ENCODE results near the gene GPC3.
"Not testable (repeated sequence)": the region's sequence is repeated elsewhere in the genome, so short reads cannot be mapped to it uniquely, and the experiment has no call there.

Gene GPC3

DNA sequence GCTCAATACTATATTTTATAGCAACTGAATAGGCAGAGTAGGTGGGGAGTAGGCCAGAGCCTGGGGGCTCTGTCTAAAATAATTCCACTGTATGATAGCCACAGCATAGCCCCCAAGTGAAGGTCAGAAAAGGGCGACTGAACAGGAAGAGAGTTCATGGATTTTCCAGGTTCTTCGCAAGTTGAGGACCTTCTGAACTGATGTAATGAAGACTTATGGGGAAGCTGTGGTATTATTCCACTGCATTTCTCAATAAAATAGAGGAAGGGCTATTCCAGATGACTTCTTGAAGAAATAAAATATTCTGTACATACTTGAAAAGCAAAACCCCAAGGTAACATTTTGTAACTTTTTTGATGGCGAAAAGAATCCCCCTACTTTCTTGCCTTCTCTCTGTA is 338.7 kb downstream of the GPC3 start:
- no peak for DNase-seq (ENCODE audit: low read depth)

DNA sequence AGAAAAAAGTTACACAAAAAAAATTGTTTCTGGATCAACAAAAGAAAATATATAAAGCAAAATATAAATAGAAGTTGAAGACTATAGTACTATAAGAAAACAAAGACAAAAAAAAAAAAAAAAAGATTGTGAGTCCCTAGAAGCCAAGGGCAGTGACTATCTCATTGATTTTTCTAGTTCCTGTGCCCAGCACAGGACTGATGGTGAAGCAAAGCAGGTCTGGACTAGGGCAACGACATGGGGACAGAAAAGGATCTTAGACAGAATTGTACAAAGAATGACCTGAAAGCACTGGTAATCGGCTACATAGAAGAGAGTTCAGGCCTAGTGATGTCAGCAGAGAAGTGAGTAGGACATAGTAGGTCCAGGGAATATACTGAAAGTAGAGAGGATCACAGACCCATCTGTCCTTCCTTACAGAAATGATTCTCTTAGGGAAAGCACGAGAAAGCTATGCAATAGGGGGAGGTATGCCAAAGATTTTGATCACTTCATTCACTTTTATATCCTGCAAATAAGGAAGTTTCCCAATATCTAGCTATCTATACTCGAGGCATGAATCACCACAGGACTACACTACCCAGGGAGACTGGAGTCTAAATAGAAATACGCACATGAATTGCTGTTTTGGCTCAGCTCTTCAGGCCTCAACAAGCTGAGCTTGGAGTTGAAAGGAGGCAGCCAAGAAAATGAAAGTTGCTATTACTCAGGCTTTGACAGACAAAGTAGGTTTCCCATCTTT is 339.2 kb downstream of the GPC3 start:
- DNase-seq (ENCODE audit: low read depth): no peak

DNA sequence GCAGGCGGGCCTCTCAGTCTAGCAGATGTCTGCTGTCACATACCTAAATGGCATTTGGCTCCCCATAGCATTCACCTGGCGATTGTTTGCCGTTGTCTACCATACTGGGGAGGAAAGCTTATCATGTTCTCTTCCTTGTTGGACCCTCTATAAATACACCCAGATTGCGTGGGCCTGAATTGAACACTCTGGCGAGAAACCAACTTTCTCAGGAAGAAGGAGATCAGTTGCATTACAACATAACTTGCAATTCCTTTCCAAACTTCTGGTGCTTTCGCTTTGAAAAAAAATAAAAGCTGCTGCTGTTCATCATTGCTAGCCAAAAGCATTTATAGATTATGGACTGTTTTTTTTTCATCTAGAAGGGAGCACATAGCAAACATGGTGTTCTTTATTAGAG is 340.1 kb downstream of the GPC3 start:
- DNase-seq (ENCODE audit: low read depth): no peak

DNA sequence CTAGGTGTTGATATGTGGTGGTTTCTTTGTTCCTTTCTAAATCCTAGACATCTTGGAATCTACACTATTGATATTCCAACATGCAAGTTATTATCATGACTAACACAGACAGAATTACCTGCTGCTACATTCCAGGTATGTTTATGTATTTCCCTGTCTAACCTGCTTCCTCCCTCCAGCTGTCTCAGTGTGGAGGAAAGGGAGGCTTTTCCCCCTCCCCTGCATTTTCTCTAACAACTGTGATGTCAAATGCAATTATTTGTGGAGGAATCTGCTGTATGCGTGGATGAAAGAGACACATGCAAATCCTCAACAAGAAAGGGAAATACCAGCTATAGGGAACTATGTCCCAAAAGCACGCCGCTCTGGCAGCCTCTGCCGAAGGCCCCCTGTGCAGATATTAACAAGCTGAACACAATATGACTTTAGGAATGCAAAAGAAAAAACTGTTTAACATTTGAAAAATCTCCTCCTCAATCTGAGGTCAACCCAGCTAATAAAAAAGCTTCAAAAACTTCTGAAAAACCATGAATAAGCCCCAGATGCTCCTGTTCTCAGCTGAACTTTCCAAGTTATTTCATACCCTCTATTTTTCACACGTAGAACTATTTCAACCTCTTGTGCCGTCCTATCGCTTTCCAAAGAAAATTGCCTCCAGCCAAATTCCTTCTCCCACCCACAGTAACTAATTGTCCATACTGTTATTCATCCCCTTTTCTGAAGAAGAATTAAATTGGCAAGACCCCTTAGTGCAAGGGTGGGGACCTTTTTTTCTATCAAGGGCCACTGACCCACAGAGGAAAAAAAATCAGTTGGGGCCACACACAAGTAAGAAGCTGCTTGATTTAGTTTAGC is 345.0 kb downstream of the GPC3 start:
- DNase-seq (ENCODE audit: low read depth): no peak

DNA sequence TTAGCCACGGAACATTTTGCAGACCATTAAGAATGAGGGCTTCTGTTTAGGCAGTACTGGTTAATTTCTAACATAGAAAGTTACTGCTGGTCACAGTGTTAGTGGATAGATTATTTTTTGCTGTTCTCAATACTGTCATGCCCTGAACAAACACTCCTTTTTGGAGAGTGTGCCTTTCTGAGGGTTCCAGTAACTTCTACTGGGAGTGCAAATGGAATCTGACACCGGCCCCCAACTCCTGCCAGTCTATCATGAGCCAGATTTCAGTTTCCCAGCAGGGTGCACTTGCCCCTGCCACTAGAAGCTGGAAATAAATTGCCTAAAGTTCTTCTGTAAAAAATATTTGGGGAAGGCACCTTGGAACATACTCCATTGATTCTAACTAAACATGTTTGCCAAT is 345.7 kb downstream of the GPC3 start:
- no peak for DNase-seq (ENCODE audit: low read depth)

DNA sequence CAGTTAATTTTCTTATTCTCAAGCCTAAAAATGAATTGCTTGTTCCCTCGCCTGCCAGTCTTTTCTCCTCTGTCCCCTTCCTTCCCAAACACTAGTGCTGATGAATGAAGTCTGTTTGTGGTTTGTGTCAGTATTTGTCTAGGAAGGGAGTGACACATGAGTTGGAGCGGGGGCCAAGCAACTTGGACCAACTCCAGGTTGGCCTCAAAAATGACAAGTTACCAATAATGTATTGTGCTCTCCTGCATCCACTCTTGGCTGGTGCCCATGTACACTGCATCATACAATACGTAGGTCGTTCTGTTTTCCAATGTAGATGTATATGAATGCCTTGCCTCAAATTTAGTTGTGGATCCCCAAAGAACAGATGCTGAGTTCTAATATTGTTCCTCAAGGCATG is 347.1 kb downstream of the GPC3 start:
- DNase-seq (ENCODE audit: low read depth): no peak

DNA sequence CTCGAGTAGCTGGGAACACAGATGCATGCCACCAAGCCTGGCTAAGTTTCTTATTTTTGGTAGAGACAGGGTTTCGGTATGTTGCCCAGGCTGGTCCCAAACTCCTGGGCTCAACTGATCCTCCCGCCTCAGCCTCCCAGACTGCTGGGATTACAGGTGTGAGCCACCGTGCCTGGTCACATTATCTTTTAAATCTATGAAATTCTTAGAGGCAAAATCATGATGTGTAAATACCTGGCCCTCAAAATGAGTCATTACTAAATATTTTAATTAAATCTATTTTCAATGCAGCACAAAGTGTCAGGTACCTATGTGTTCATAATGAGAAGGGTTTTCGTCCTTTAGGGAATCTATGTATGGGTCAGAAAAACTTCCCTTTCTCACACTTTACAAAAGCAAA is 347.6 kb downstream of the GPC3 start:
- DNase-seq (ENCODE audit: low read depth): no peak

DNA sequence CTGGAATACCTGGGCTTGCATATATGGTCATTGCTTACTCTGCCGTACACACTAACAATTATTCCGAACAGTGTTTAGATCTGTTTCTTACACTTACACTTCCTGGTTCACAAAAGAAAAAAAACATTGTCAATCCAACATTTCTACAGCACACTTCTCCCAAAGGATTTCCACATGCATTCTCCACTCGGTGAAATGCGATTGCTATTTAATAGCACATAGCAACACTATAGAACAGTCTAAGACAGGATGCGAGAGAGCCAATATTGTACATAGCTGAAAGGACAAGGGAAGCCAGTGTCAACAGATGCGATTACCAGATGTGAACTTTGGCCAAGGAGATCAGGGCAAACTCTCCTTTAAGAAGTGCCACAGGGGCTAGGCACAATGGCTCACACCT is 349.4 kb downstream of the GPC3 start:
- DNase-seq (ENCODE audit: low read depth): no peak

DNA sequence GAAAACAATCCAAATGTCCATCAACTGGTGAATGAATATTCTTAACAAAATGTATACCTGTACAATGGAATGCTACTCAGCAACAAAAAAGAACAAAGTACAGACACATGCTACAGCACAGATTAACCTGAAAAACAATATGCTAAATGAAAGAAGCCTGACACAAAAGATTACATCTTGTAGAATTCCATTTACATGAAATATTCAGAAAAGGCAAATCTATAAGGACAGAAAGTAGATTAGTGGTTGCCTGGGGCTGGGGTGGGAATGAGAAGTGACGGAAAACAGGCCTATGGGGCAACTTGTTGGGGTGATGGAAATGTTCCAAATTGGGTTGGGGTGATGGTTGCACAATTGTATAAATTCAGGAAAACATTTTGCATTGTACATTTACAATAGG is 351.0 kb downstream of the GPC3 start:
- no peak for DNase-seq (ENCODE audit: low read depth)

DNA sequence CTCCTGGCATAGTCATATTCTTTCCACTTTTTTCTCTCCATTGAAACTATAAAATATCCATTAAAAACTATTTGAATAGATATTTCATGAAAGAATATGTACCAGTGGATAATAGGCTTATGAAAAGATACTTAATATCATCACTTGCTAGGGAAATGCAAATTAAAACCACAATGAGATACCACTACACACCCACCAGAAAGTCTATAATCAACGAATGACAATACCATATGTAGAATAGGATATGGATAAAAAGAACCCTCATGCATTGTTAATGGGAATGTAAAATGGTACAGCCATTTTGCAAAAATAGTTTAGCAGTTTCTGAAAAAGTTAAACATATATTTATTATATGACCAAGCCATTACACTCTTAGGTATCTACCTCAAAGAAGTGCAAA is 351.4 kb downstream of the GPC3 start:
- no peak for DNase-seq (ENCODE audit: low read depth)

DNA sequence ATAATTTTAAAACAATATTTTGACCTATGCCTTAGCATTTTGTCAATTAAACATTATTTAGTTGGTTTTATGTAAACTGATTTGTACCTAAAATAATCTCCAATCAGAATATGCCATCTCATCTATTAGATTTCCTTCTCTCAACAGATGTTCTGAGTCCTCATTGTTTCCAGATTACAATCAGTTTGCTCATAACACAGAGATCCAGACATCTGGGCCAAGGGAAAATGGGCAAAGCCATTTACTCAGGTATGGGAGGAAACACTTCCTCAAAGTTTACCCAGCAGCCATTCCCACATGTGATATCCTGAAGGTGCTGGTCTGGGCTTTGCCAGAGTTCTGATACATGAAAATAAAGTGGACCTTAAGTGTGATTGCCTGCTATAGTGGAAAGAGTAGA is 352.2 kb downstream of the GPC3 start:
- no peak for DNase-seq (ENCODE audit: low read depth)

DNA sequence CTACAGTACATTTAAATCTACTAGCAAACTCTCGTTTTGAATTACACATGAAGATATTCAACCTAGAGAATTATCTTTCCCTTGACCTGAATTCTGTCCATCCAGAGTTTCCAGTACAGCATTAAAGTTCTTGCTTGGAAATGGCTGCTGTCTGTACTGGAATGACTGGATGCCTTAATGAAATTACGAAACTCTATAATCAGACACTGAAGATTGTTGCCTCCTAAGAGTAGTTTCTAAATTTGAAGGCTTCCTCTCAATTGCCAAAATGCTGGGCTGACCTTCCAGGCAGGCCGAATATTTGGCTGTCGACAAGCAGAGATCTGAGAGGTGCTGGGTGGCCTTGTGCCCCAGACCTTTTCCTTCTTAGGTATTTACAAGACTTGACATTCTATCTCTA is 355.0 kb downstream of the GPC3 start:
- DNase-seq (ENCODE audit: low read depth): no peak

DNA sequence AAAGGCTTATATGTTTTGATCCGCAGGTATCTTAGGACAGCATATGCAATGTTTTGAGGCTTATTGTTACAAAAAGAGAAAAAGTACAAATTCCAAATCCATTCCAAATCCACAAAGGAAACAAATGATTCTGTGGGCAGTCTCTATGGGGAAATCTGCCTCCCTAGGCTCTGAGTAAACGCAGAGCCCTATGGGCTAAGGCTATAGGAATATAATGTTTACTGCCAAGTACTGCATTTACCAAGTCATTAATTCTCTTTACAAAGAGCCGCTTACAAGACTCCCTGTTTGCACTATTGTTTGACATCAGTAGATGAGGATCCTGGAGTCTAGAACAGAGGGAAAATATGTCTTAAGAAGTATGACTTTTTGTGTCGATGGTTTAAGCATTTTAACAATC is 357.7 kb downstream of the GPC3 start:
- no peak for DNase-seq (ENCODE audit: low read depth)

DNA sequence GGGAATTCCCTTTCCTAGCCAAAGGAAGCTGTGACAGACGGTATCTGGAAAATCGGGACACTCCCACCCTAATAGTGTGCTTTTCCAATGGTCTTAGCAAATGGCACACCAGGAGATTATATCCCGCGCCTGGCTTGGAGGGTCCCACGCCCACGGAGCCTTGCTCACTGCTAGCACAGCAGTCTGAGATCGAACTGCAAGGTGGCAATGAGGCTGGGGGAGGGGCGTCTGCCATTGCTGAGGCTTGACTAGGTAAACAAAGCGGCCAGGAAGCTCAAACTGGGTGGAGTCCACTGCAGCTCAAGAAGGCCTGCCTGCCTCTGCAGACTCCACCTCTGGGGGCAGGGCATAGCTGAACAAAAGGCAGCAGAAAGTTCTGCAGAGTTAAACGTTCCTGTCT is 364.0 kb downstream of the GPC3 start:
- DNase-seq (ENCODE audit: low read depth): not testable (repeated sequence)

DNA sequence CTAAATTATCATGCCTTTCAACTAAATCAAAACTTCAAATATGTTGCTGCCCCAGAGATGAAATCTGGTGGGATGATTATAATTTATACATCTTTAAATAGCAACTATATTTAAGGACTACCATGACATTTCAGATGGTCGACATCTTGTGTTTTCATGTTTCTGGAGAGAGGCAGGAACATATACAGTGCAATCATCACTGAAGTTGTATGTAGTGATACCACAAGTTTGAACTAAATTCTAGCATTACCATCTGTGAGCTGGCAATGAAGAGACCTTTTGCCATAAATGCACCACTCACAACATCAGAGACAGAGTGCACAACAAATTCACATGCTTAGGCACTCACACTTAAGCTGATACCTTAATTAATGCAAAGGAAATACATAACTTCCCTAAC is 373.7 kb downstream of the GPC3 start:
- no peak for DNase-seq (ENCODE audit: low read depth)

DNA sequence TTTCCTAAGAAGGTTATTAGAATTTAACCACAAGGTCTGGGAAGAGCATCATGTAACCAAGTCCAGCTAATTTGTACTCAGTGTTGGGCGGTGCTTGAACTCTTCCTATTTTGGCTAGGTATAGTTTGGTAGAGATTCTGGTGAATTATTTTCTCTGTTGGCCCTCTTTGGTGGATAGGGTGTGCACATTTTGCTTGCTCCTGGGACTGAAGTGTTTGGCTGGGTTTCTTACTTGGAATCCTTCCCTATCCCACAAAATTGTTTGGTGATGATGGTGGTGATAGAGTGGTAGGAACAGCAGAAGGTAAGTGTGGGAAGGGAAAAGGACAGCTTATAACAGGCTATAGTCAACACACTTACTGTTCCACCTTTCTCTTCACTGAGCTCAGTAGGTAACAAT is 375.3 kb downstream of the GPC3 start:
- no peak for DNase-seq (ENCODE audit: low read depth)

DNA sequence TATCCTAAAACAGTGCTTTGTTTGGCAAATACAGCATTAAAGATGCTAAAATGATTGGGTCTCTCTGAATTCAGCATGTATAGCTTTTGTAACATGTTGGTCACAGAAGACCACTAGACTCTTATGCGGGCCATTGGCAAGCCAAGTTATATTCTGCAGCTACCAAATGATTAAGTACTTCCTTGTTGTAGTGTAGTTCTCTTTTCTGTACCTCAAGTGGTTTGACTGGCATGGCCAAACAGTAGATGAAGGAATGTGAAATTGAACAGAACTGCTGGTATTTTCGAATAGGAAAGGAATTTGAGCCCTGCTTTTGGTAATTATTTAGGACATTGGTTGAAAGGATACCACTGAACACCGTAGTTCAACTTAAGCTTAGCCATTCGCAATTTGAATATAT is 376.2 kb downstream of the GPC3 start:
- no peak for DNase-seq (ENCODE audit: low read depth)

DNA sequence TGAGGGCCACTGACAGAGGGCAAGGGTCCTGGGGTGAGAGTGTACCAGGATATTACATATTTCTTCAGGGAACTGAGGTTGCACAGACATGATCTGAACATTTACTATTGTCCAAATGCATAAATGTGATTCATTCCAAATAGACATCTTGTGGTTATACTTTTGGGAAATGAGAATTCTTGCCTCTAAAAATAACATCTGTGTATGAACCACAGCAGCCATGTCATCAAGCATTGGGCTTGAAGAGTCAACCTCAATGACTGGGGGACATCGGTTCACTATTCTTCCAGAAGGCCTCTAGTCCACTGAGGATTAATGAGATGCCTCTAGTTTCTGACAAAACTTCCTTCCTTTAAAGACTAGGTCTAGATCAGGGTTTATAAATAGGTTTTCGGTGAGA is 377.0 kb downstream of the GPC3 start:
- DNase-seq (ENCODE audit: low read depth): no peak

DNA sequence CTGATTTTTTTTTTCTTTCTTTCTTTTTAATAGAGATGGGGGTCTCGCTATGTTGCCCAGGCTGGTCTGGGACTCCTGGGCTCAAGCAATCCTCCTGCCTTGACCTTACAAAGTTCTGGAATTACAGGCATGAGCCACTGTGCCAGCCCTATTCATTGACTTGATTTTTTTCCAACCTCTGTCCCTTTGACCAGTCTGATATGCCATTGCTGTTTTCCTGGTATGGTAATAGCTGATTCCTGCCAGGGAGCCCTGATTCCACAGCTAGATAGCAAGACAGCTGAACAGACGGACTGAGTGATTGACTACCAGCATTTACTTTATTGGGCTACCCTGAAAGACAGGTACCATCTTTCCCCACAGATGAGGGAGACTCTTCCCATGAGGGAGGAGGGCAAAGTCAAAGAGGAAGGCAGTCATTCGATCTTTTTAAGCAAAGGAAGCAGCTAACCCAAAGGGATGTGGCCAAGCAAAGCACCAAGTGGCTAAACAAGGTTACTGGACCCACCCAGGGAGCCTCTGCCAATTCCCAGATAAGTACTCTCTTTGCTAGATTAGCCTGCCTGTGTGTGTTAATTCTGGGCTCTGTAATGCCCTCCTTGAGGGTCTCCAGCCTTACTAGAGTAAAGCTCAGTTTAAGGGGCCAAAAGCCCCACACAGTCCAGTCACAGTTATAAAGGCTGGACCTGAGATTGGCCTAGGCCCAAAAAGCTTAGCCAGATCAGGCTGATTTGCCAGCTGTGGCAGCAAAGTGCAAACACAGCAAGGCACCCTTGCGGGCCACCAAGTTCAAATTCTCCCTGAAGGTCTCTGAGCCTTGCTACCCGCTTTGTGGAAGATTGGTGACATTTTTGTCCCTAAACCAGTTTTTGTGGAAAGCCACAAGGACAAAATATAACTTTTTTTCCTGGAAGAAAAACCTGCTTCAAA is 377.7 kb downstream of the GPC3 start:
- DNase-seq (ENCODE audit: low read depth): no peak

DNA sequence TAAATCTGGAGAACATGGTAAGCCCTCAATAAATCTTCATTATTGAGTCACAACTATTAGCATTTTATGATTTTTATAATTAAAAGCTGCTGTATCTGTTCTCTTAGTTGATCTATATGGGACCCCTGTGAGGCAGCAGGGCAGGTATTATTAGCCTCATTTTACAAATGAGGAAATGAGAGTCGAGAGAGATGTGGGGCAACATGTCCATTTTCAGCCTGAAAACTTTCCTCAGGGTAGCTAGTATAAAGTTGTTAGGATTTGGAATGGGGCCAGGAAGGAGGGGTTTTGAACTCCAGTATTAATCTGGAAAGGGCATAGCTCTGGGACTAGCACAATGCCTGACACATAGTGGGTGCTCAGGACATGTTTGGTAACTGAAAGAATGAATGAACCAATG is 378.4 kb downstream of the GPC3 start:
- no peak for DNase-seq (ENCODE audit: low read depth)

DNA sequence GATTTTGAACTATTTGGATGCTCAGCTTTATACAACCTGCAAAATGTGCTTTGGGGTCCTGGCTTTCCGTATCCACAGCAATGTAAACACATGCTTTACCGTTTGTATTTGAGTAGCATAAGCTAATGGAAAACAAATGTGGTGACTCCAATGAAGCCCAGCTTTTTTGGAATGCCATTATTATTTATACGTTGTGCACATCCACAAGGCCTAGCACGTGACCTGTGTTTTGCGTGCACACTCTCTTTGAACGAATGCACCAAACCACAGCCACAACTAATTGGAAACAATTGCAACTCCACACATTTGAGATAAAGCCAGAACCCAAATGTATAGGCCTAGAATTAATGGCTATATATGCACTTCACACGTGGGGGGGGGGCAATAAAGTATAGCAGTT is 380.6 kb downstream of the GPC3 start:
- no peak for DNase-seq (ENCODE audit: low read depth)

DNA sequence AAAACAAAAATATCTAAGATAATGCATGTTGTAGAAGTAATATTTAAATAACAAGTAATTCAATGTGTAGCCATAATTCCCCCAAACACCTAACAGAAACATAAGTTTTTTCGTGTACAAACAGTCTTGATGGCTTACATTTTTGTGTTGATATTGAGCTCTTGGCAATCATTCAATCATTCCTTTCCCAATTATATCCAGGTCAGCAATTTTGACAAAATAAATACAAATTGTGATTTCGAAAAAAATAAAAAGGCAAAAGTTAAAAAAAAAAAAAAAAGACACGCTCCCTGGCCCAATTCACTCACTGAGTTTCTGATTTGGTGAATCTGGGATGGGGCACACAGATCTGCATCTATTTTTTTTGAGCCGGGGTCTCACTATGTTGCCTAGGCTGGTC is 382.5 kb downstream of the GPC3 start:
- no peak for DNase-seq (ENCODE audit: low read depth)

DNA sequence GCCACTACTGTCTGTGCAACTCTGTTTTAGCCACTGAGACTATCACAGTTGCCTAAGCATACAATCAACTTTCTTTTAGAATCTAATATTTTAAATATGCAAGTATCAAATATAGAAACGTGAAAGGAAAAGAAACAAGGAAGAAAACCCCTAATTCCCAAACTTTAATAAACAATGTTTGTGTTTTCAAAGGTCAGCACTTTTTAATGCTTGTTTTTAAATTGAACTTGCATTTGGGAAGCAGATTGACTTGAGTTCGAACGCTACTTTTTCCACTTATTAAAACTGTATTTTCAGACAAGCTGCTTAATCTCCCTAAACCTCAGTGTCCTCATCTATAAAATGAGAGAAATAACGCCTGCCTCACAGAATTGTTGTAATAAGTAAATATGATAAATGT is 384.3 kb downstream of the GPC3 start:
- DNase-seq (ENCODE audit: low read depth): no peak
